ENCODE measurements around the gene C1orf35. TPM values are rescaled to one million over a fixed set of nuclear protein-coding genes. Genes with fewer than 3 reads are reported as not detected.

The C1orf35 gene
- total and polyA plus RNA-seq, 2 of the 8 experiments (the other 6 are each of a cell fraction or from before 2014, with no cell fraction given), result 18.6 to 19.9 TPM

DNA sequence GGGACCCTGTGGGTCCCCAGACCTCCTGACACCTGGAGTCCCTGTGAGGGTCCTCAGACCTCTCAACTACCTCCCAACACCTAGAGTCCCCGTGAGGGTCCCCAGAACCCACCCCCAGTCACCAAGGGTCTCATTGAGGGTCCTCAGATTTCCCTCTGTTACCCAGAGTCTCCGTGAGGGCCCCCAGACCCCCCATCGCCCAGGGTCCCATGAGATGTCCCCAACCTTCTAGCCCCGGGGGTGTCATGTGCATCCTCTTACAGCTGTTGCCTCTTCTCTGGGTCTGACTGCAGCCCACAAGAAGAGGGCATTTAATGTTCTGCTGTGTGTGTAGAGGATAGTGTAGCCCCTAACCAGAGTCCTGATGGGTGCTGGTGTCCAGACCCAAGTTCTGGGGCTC lies 44.6 kb upstream of the C1orf35 start:
- no peak overlapping the region for H2BK5ac ChIP-seq (ENCODE audit: low read depth, low read length)
- H3K27me3 ChIP-seq (replicated peaks in 1 of 4; ENCODE audit: control insufficient read depth in 3 of 4, extremely low read depth in 1 of 4, insufficient read depth in 3 of 4, low read length in 3 of 4), result no peaks in the 10 kb centered on the region
- no peak overlapping the region for H2BK15ac ChIP-seq (ENCODE audit: low read length)
- H2BK120ac ChIP-seq (replicated peaks; ENCODE audit: low read depth, low read length), result no peak overlapping the region
- no peak overlapping the region for H3K4ac ChIP-seq (replicated peaks; ENCODE audit: insufficient read length, low read depth, low read length)
- no peaks in the 10 kb centered on the region for H3K9me3 ChIP-seq (ENCODE audit: insufficient read depth in 2 of 2, low read depth in 1 of 2, low read length in 1 of 2)
- H4K5ac ChIP-seq (ENCODE audit: insufficient read length, low read depth, low read length), result no peak overlapping the region
- DNase-seq (ENCODE audit: low read depth in 1 of 2, low spot score in 2 of 2) (no peak), FAIRE-seq (no peak)
- no peaks in the 10 kb centered on the region; the same call in 1 of the 2 replicates for H3K23me2 ChIP-seq (ENCODE audit: low read depth, low read length)
- H3K27ac ChIP-seq (ENCODE audit: low read depth, low read length), result no peak overlapping the region
- H3K23ac ChIP-seq (ENCODE audit: insufficient read length), result no peak overlapping the region
- no peak overlapping the region for H2BK12ac ChIP-seq (ENCODE audit: low read depth, low read length)
- H3K36me3 ChIP-seq (ENCODE audit: control insufficient read depth in 2 of 4, insufficient read depth in 4 of 4, low read length in 3 of 4), result no peaks in the 10 kb centered on the region
- H3K4me3 ChIP-seq (ENCODE audit: extremely low read depth in 1 of 4, insufficient read depth in 2 of 4, low read depth in 3 of 4, low read length in 4 of 4), result no peak overlapping the region
- H2AK5ac ChIP-seq (ENCODE audit: low read depth, low read length), result no peak overlapping the region
- ChIA-PET CTCF (ENCODE audit: partially characterized antibody) (interaction anchor here (1.1 to 2.0 kb wide), 2 partner anchors 15 to 27 kb away, joined by 4 to 7 read pairs; no protein-coding TSS in a partner anchor), POLR2A (ENCODE audit: partially characterized antibody) (interaction anchor here (0.9 to 1.0 kb wide), 2 partner anchors 21 to 44 kb away, joined by 3 read pairs; partner anchors contain the start of gene C1orf35)
- no peak overlapping the region for H2BK20ac ChIP-seq (ENCODE audit: low read length)
- peaks cover 8 to 20% of the 10 kb centered on the region in 2 experiments for H4K20me1 ChIP-seq (replicated peaks in 1 of 2; ENCODE audit: control insufficient read depth in 1 of 2, insufficient read depth in 2 of 2, low read length in 2 of 2)
- H3K18ac ChIP-seq (ENCODE audit: extremely low read depth, low read length), result no peak overlapping the region
- no peak overlapping the region for H3K56ac ChIP-seq (replicated peaks; ENCODE audit: insufficient read length, low read depth, low read length)
- H4K91ac ChIP-seq (replicated peaks; ENCODE audit: insufficient read length, low read length), result no peak overlapping the region
- no peak overlapping the region for H3K4me2 ChIP-seq (ENCODE audit: insufficient read depth in 1 of 2, low read depth in 2 of 2, low read length in 2 of 2)
- peaks cover 10% of the 10 kb centered on the region for H3K79me1 ChIP-seq (ENCODE audit: low read depth, low read length)
- no peak overlapping the region for H2AFZ ChIP-seq (ENCODE audit: low read length)
- H3K79me2 ChIP-seq (ENCODE audit: control insufficient read depth in 1 of 2, insufficient read depth in 2 of 2, low read length in 2 of 2), result peaks cover 0 to 21% of the 10 kb centered on the region in 2 experiments; a peak in 3 of 4 replicates
- 85% methylated on average over 4 of the region's 4 CpGs; no CpG with 5 or more reads in 1 of the 2 experiments for WGBS, 2 experiments (ENCODE audit: extremely low coverage in 1 of 2, insufficient coverage in 1 of 2, insufficient read length in 1 of 2, insufficient replicate concordance in 2 of 2, low coverage in 1 of 2, low lambda C conversion rate in 2 of 2, missing lambda C conversion rate in 1 of 2)
- H3K14ac ChIP-seq (ENCODE audit: insufficient read length), result no peak overlapping the region
- no peak overlapping the region for H4K8ac ChIP-seq (ENCODE audit: extremely low read depth, insufficient read depth, low read length)
- no peak overlapping the region for H3K9ac ChIP-seq (replicated peaks in 1 of 4; ENCODE audit: extremely low read depth in 1 of 4, low read depth in 3 of 4, low read length in 3 of 4)
- peaks cover 0 to 10% (median 4%) of the 10 kb centered on the region in 4 experiments; a peak in 1 of 7 replicates for H3K4me1 ChIP-seq (replicated peaks in 1 of 4; ENCODE audit: control insufficient read depth in 3 of 4, insufficient read depth in 4 of 4, low read length in 3 of 4)
- TF ChIP-seq, protein P1, sequence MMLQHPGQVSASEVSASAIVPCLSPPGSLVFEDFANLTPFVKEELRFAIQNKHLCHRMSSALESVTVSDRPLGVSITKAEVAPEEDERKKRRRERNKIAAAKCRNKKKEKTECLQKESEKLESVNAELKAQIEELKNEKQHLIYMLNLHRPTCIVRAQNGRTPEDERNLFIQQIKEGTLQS (IDR thresholded peaks at IDR 0.05; ENCODE audit: insufficient read depth, low read depth, low read length), result no peak
- TF ChIP-seq SUZ12 (IDR thresholded peaks at IDR 0.05; ENCODE audit: low read length) (no peak), EZH2 (IDR thresholded peaks at IDR 0.05; ENCODE audit: low read depth, low read length, severe bottlenecking) (no peak), CBX5 (IDR thresholded peaks at IDR 0.05; ENCODE audit: low read depth, low read length) (no peak), CREB1 (IDR thresholded peaks at IDR 0.05) (no peak), TAF7 (optimal IDR thresholded peaks at IDR 0.05; ENCODE audit: borderline replicate concordance, low read depth, low read length) (no peak), RNF2 (IDR thresholded peaks at IDR 0.05; ENCODE audit: borderline replicate concordance, low read depth, low read length, missing control alignments, poor library complexity, severe bottlenecking) (no peak), SRF (IDR thresholded peaks at IDR 0.05; ENCODE audit: low read depth, low read length) (no peak), SAP30 (IDR thresholded peaks at IDR 0.05; ENCODE audit: insufficient read depth, insufficient replicate concordance, low read length) (no peak), SP1 (IDR thresholded peaks at IDR 0.05; ENCODE audit: low read depth, low read length) (no peak)
- TF ChIP-seq, protein P2, sequence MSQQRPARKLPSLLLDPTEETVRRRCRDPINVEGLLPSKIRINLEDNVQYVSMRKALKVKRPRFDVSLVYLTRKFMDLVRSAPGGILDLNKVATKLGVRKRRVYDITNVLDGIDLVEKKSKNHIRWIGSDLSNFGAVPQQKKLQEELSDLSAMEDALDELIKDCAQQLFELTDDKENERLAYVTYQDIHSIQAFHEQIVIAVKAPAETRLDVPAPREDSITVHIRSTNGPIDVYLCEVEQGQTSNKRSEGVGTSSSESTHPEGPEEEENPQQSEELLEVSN (IDR thresholded peaks at IDR 0.05), result no peak
